ENCODE data around the gene PI4K2A. TPM values are rescaled to one million over a fixed set of nuclear protein-coding genes. Genes with fewer than 3 reads are reported as not detected.

The PI4K2A gene
- total and polyA plus RNA-seq, 2 of the 4 experiments (the other 2 are of a cell fraction): 15.8 to 27.3 TPM

DNA sequence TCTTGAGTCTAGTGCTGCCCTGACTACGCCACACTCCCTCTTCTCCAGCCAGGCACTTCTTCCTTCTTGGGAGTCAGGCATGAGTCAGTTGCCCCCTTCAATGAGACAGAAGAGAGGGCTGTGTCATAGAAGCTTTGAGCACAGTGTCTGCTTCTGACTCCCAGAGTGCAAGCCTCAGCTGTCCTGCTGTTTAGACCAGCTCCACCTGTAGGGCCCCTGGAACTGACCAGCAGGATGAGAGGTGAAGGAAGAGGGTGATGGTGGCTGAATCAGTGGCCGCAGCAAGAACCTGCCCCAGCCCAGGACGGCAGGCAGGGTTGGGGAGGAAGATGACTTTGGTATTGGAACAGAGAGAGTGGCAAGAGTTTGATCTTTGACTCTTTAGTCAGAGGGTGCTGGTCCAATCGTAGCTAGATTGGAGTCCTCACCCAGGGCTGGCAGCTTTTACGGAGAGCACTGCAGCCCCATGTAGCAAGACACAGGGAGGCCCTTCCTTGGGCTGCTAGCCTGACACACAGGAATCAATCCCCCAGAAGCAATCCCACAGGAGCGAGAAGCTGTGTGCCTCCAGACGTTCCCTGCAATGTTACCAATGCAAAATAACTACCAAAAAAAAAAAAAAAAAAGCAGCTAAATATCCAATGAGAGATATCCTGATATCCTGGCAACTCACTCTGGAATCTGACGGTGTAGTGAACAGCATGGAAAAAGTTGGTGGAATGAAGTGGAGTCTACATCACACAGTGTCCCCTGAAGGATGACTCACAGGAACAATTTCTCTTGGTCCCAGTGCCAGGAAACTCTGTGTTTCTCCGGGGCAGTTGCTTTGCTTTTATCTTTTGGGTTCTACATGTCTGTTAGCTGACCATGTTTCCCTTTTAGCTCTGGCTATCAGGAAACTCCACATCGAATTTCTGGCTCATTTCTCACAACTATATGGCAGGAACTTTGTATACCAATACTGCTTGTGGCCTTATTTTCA is 44.1 kb upstream of the PI4K2A start:
- WGBS, 2 experiments (ENCODE audit: extremely low coverage in 2 of 2, insufficient read length in 1 of 2): 42% methylated on average over 4 of the region's 10 CpGs; no CpG with 5 or more reads in 1 of the 2 experiments
- TF ChIP-seq RFX5 (IDR thresholded peaks at IDR 0.05; ENCODE audit: low read depth, low read length) (no peak), MAFK (IDR thresholded peaks at IDR 0.05; ENCODE audit: low read depth, low read length) (peak; percentile 38; the same call in 1 of the 2 replicates), RCOR1 (IDR thresholded peaks at IDR 0.05; ENCODE audit: insufficient replicate concordance, low read length) (no peak), CHD1 (IDR thresholded peaks at IDR 0.05; ENCODE audit: low read depth, low read length) (no peak), MAZ (IDR thresholded peaks at IDR 0.05; ENCODE audit: borderline replicate concordance, low read depth, low read length) (0 out of 2 replicates have a peak, but pooled peaks have one; percentile 63), CEBPB (IDR thresholded peaks at IDR 0.05; ENCODE audit: low read depth, low read length) (0 out of 2 replicates have a peak, but pooled peaks have one; percentile 0), MXI1 (IDR thresholded peaks at IDR 0.05; ENCODE audit: borderline replicate concordance, low read depth, low read length) (no peak), RAD21 (IDR thresholded peaks at IDR 0.05; ENCODE audit: low read length) (no peak), BHLHE40 (IDR thresholded peaks at IDR 0.05; ENCODE audit: low read depth, low read length) (no peak)
- TF ChIP-seq, protein P1, sequence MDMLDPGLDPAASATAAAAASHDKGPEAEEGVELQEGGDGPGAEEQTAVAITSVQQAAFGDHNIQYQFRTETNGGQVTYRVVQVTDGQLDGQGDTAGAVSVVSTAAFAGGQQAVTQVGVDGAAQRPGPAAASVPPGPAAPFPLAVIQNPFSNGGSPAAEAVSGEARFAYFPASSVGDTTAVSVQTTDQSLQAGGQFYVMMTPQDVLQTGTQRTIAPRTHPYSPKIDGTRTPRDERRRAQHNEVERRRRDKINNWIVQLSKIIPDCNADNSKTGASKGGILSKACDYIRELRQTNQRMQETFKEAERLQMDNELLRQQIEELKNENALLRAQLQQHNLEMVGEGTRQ (IDR thresholded peaks at IDR 0.05; ENCODE audit: low read depth, low read length): no peak
- TF ChIP-seq, protein P2, sequence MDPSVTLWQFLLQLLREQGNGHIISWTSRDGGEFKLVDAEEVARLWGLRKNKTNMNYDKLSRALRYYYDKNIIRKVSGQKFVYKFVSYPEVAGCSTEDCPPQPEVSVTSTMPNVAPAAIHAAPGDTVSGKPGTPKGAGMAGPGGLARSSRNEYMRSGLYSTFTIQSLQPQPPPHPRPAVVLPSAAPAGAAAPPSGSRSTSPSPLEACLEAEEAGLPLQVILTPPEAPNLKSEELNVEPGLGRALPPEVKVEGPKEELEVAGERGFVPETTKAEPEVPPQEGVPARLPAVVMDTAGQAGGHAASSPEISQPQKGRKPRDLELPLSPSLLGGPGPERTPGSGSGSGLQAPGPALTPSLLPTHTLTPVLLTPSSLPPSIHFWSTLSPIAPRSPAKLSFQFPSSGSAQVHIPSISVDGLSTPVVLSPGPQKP (IDR thresholded peaks at IDR 0.05; ENCODE audit: borderline replicate concordance, low read depth, low read length): no peak
- TF ChIP-seq, protein P3, sequence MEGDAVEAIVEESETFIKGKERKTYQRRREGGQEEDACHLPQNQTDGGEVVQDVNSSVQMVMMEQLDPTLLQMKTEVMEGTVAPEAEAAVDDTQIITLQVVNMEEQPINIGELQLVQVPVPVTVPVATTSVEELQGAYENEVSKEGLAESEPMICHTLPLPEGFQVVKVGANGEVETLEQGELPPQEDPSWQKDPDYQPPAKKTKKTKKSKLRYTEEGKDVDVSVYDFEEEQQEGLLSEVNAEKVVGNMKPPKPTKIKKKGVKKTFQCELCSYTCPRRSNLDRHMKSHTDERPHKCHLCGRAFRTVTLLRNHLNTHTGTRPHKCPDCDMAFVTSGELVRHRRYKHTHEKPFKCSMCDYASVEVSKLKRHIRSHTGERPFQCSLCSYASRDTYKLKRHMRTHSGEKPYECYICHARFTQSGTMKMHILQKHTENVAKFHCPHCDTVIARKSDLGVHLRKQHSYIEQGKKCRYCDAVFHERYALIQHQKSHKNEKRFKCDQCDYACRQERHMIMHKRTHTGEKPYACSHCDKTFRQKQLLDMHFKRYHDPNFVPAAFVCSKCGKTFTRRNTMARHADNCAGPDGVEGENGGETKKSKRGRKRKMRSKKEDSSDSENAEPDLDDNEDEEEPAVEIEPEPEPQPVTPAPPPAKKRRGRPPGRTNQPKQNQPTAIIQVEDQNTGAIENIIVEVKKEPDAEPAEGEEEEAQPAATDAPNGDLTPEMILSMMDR (conservative IDR thresholded peaks at IDR 0.05; ENCODE audit: low read depth, low read length): 0 out of 2 replicates have a peak, but pooled peaks have one; percentile 4

More for the DNA sequence above, 44.1 kb upstream of the PI4K2A start:
- BruUV-seq (replicated peaks): no TSS peak
- peak overlapping the region; percentile 32 for H2BK5ac ChIP-seq (ENCODE audit: low read depth, low read length, poor library complexity, severe bottlenecking)
- intact Hi-C loops (cut with micrococcal nuclease): no loop called here
- no peak overlapping the region for H3K23ac ChIP-seq (ENCODE audit: low read depth, low read length)
- H3K56ac ChIP-seq (ENCODE audit: extremely low read depth, insufficient read depth, low read length): no peak overlapping the region
- H2BK120ac ChIP-seq (ENCODE audit: low read depth, low read length): peak overlapping the region; percentile 1; the same call in 1 of the 2 replicates
- peak overlapping the region; percentile 4 for H2AK9ac ChIP-seq (replicated peaks; ENCODE audit: low read depth, low read length, poor library complexity)
- ChIA-PET POLR2A (ENCODE audit: unreplicated experiment) (interaction anchor here (0.5 to 0.6 kb wide), 2 partner anchors 11 to 819 kb away, joined by 3 to 4 read pairs; no protein-coding TSS in a partner anchor), CTCF (interaction anchor here (0.9 to 1.0 kb wide), 2 partner anchors 12 to 24 kb away, joined by 3 to 4 read pairs; partner anchors contain the start of gene ANKRD2)
- H3K9me1 ChIP-seq (ENCODE audit: insufficient read depth, low read length): peaks cover 9% of the 10 kb centered on the region
- H3K4ac ChIP-seq (ENCODE audit: low read depth, low read length): no peak overlapping the region
- H3K27ac ChIP-seq (ENCODE audit: insufficient read depth, low read length): peak overlapping the region; percentile 7; the same call in 1 of the 2 replicates
- no peaks in the 10 kb centered on the region for H3K27me3 ChIP-seq (ENCODE audit: control insufficient read depth, insufficient read depth, low read length)
- peak; percentile 86 for DNase-seq
- no peaks in the 10 kb centered on the region for H3K9me3 ChIP-seq (ENCODE audit: control insufficient read depth, insufficient read depth, low read length)
- H3K18ac ChIP-seq (ENCODE audit: low read depth, low read length): no peak overlapping the region
- H2BK20ac ChIP-seq (ENCODE audit: low read depth, low read length): peak overlapping the region; percentile 17; the same call in 1 of the 2 replicates
- no peak overlapping the region for H4K8ac ChIP-seq (ENCODE audit: low read depth in 2 of 2, low read length in 2 of 2)
- peak overlapping the region; percentile 82 for H2AFZ ChIP-seq (replicated peaks; ENCODE audit: low read length, poor library complexity)
- H3K9ac ChIP-seq (ENCODE audit: low read depth, low read length): no peak overlapping the region; the same call in 1 of the 2 replicates
- peaks cover 3% of the 10 kb centered on the region; the same call in 1 of the 2 replicates for H4K20me1 ChIP-seq (ENCODE audit: insufficient read depth, low read length)
- H3K4me1 ChIP-seq (ENCODE audit: control insufficient read depth, insufficient read depth, low read length): peaks cover 15% of the 10 kb centered on the region
- dilution Hi-C loops (cut with HindIII; ENCODE audit: low sequenced_read_pairs, unreplicated experiment): no loop called here
- in situ Hi-C loops (cut with MboI; ENCODE audit: low sequenced_read_pairs): no loop called here
- no peak overlapping the region for H3K14ac ChIP-seq (replicated peaks; ENCODE audit: low read depth, low read length)
- peak; percentile 81 for ATAC-seq (ENCODE audit: low read depth)
- peak overlapping the region; percentile 29 for H3K4me2 ChIP-seq (ENCODE audit: low read depth, low read length)
- no peaks in the 10 kb centered on the region for H3K79me1 ChIP-seq (ENCODE audit: low read depth in 1 of 2, low read length in 2 of 2)
- no peak overlapping the region for H4K91ac ChIP-seq (ENCODE audit: insufficient read depth, low read depth, low read length)
- no peak overlapping the region for H2BK15ac ChIP-seq (ENCODE audit: low read depth, low read length)
- H4K5ac ChIP-seq (ENCODE audit: low read depth, low read length): no peak overlapping the region
- H3K4me3 ChIP-seq (ENCODE audit: insufficient read depth, low read depth, low read length): no peak overlapping the region
- no peaks in the 10 kb centered on the region for H3K36me3 ChIP-seq (ENCODE audit: control insufficient read depth, insufficient read depth, low read length)
- peak overlapping the region; percentile 45; the same call in 1 of the 2 replicates for H2AK5ac ChIP-seq (ENCODE audit: low read depth, low read length)
